A673 (cell line): ENCODE measurements around the gene PTGIS. TPM values are rescaled to one million over a fixed set of nuclear protein-coding genes. Genes with fewer than 3 reads are reported as not detected.

ENCODE experiments used
- BruUV-seq: library from RNA; stranded (reverse); fragments of 400-500 nt; replicated peaks from 2 replicates; lab custom pipeline; 2021; lab: Mats Ljungman, UMichigan
- CTCF ChIA-PET: fragments of 300-600 bp; sonication (Branson Sonifier 250); formaldehyde crosslinking; loops from one replicate; lab custom pipeline; 2022; ENCODE audit warnings: antibody characterized with exemption; lab: Charles Lee
- POLR2A ChIA-PET: fragments of 300-600 bp; sonication (Branson Sonifier 250); formaldehyde crosslinking; loops from one replicate; lab custom pipeline; 2022; ENCODE audit warnings: antibody characterized with exemption; ENCODE audit not compliant: low non-redundant PET; lab: Charles Lee
- DNase-seq: peaks from one replicate; pipeline ENCODE4 v3.0.0-alpha.2; 2015; ENCODE audit warnings: low spot score
- H3K27ac ChIP-seq: fragments of 200-600 bp; sonication (generic); 2 replicates; pipeline ENCODE4 v1.5.1; 2016; ENCODE audit warnings: mixed run types, low read depth, mild to moderate bottlenecking, mixed read lengths, antibody characterized with exemption, low read length; ENCODE audit not compliant: poor library complexity, severe bottlenecking
- H3K27me3 ChIP-seq: fragments of 200-600 bp; sonication (generic); replicated peaks from 2 replicates; pipeline ENCODE4 v1.6.1; 2017; ENCODE audit warnings: mixed run types, low read depth, mild to moderate bottlenecking, mixed read lengths, antibody characterized with exemption, low read length; ENCODE audit not compliant: insufficient read depth, poor library complexity
- H3K36me3 ChIP-seq: fragments of 200-600 bp; sonication (generic); 2 replicates; pipeline ENCODE4 v1.6.1; 2016; ENCODE audit warnings: mixed run types, mild to moderate bottlenecking, mixed read lengths, antibody characterized with exemption, low read length; ENCODE audit not compliant: insufficient read depth, poor library complexity, severe bottlenecking
- H3K4me1 ChIP-seq: fragments of 200-600 bp; sonication (generic); 2 replicates; pipeline ENCODE4 v1.6.1; 2017; ENCODE audit warnings: mixed run types, mild to moderate bottlenecking, mixed read lengths, antibody characterized with exemption, low read length; ENCODE audit not compliant: insufficient read depth, poor library complexity, severe bottlenecking
- H3K4me3 ChIP-seq: fragments of 200-600 bp; sonication (generic); 2 replicates; pipeline ENCODE4 v1.5.1; 2016; ENCODE audit warnings: low read depth, mixed run types, mild to moderate bottlenecking, mixed read lengths, low read length; ENCODE audit not compliant: poor library complexity, severe bottlenecking
- H3K9me3 ChIP-seq: fragments of 200-600 bp; sonication (generic); 2 replicates; pipeline ENCODE4 v1.6.1; 2016; ENCODE audit warnings: mixed run types, low read depth, mild to moderate bottlenecking, mixed read lengths, antibody characterized with exemption, low read length; ENCODE audit not compliant: poor library complexity, severe bottlenecking
- EZH2 ChIP-seq: fragments of 200-600 bp; sonication (generic); IDR thresholded peaks from 2 replicates; pipeline ENCODE4 v1.6.1; 2017; ENCODE audit warnings: borderline replicate concordance, low read depth, mild to moderate bottlenecking, mixed read lengths, antibody characterized with exemption, low read length; ENCODE audit not compliant: poor library complexity, severe bottlenecking
- intact Hi-C: fragments of 100-400 bp; cut with micrococcal nuclease; formaldehyde crosslinking; loops from one replicate; pipeline ENCODE4 v1.10.0; 2022; ENCODE audit not compliant: unreplicated experiment
- total RNA-seq: library from RNA; stranded (reverse); gene quantifications from 2 replicates; pipeline ENCODE4 v1.2.3, GENCODE V29; 2021
- TF ChIP-seq, protein P1 (sequence below): fragments of 300-800, 200-600 bp; sonication (generic); conservative IDR thresholded peaks from 2 replicates; pipeline ENCODE4 v1.5.1; 2017; ENCODE audit warnings: low read depth, mild to moderate bottlenecking, antibody characterized with exemption, low read length, moderate library complexity, mixed read lengths

PTGIS gene
- total RNA-seq, 1 experiment from 2014 or later: not detected

DNA sequence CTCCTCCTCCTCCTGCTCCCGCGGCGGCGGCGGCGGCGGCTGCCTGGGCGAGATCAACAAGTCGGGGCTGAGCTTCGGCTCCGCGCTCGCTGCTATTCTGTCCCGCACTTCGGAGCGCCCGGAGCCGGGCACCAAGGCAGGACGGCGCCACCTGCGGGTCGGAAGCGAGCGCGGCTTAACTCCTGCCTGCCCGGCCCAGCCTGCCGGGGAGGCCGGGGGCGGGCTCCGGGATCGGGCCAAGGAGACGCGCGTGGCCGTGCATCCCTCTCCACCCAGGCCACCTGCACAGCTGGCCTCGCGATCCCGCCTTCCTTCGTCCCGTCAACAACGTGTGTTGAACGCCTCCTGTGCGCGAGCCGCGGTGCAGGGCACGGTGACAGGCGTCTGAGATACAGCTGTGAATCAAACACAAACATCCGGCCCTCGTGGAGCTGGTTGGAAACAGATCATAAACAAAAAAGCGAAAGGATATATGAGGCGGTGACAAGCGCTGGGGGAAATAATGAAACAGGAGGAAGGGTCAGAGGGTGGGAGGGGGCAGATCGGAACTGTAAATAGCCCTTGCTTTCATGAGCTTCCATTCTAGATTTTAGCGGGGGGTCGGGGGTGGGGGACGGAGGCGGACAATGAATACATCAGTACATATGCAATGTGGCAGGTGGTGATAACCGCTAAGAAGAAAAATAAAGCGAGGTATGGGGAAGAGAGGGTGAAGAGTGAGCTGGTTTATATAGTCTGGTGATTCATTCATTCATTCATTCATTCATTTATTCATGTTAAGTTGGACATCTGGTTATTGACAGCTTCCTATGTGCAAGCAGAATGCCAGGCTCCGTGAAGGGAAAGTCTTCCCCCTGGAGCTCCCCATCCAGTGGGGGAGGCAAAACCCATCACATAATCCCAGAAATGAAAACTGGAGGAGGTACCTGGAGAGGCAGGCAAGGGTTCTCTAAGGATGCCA is 83.5 kb downstream of the PTGIS start:
- Histone ChIP-seq H3K27ac (no peak overlapping the region), H3K4me3 (peak overlapping the region; percentile 33), H3K36me3 (no peaks in the 10 kb centered on the region), H3K27me3 (peaks cover 74% of the 10 kb centered on the region), H3K4me1 (no peaks in the 10 kb centered on the region), H3K9me3 (no peaks in the 10 kb centered on the region)
- TF ChIP-seq, protein P1, sequence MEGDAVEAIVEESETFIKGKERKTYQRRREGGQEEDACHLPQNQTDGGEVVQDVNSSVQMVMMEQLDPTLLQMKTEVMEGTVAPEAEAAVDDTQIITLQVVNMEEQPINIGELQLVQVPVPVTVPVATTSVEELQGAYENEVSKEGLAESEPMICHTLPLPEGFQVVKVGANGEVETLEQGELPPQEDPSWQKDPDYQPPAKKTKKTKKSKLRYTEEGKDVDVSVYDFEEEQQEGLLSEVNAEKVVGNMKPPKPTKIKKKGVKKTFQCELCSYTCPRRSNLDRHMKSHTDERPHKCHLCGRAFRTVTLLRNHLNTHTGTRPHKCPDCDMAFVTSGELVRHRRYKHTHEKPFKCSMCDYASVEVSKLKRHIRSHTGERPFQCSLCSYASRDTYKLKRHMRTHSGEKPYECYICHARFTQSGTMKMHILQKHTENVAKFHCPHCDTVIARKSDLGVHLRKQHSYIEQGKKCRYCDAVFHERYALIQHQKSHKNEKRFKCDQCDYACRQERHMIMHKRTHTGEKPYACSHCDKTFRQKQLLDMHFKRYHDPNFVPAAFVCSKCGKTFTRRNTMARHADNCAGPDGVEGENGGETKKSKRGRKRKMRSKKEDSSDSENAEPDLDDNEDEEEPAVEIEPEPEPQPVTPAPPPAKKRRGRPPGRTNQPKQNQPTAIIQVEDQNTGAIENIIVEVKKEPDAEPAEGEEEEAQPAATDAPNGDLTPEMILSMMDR: peak; percentile 85
- TF ChIP-seq EZH2: no peak
- intact Hi-C loops: loop anchor here (1.0 kb wide), 1 partner anchor 150 kb away; no protein-coding TSS in a partner anchor
- BruUV-seq: no TSS peak
- CTCF ChIA-PET: interaction anchor here (0.7 to 2.9 kb wide), 10 partner anchors 9 to 460 kb away, joined by 3 to 28 read pairs (median 5); no protein-coding TSS in a partner anchor
- POLR2A ChIA-PET: no interaction called here
- peak; percentile 86 for DNase-seq

DNA sequence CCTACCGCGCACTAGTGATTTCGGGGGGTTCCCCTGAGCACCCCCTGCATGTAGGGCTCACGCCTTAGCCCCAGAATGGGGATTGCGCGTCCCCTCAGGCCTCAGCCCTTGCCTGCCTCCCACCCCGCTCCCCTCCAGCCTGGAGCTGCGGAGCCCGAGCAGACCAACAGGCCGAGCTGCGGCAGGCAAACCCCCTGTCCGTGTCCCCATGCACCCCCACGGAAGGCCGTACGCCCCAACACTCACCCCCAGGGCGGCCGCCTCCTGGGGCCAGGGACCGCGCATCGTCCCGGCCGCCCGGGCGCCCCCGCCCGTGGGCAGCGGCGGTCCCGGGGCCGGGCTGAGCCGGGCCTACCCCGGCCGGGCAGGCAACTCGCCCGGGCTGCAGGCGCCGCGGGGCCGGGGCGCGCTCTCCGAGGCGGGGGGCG is 84.2 kb downstream of the PTGIS start:
- Histone ChIP-seq H3K27me3 (peaks cover 71% of the 10 kb centered on the region), H3K4me1 (no peaks in the 10 kb centered on the region), H3K4me3 (peak overlapping the region; percentile 25), H3K36me3 (no peaks in the 10 kb centered on the region), H3K27ac (no peak overlapping the region), H3K9me3 (no peaks in the 10 kb centered on the region)
- BruUV-seq: no TSS peak
- TF ChIP-seq EZH2: no peak
- TF ChIP-seq, protein P1: no peak
- no peak for DNase-seq
- ChIA-PET POLR2A (no interaction called here), CTCF (interaction anchor here (0.7 to 2.9 kb wide), 11 partner anchors 9 to 461 kb away, joined by 3 to 28 read pairs (median 5); no protein-coding TSS in a partner anchor)
- intact Hi-C loops: loop anchor here (1.0 kb wide), 1 partner anchor 149 kb away; no protein-coding TSS in a partner anchor

DNA sequence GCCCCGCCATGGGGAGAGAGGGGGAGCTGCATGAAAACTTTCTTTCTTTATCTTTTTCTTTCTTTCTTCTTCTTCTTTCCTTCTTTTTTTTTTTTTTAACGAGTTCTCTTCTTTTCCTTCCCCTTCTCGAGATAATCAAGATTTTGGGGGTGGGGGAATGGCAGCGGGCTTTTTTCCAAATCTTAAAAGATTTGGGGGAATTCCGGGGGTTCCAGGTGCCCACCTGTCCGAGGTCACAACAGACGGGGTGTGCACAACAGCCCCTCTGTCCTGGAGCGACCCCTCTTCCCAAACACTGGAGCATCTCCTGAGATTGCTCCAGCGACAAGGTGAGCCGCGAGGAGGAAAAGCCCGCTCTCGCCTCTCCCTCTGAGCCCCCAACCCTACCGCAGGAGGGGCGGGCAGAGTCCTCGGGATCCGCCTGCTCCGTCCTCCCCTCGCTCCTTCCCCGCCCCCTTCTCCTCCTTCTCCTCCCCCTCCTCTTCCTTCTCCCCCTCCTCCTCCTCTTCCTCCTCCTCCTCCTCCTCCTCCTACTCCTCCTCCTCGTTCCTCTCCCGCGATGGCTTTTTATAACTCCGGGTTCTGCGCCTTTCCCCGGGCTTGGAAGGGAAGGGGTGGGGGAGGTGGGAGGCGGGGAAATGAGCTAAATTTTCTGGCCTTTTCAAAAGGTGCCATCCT is 84.8 kb downstream of the PTGIS start:
- no peak for TF ChIP-seq EZH2
- TF ChIP-seq, protein P1: no peak
- Histone ChIP-seq H3K9me3 (no peaks in the 10 kb centered on the region), H3K4me3 (no peak overlapping the region), H3K27me3 (peaks cover 66% of the 10 kb centered on the region), H3K36me3 (no peaks in the 10 kb centered on the region), H3K4me1 (no peaks in the 10 kb centered on the region), H3K27ac (no peak overlapping the region)
- DNase-seq: peak; percentile 3
- intact Hi-C loops: no loop called here
- no TSS peak for BruUV-seq
- ChIA-PET POLR2A (no interaction called here), CTCF (interaction anchor here (0.7 to 2.9 kb wide), 4 partner anchors 98 to 149 kb away, joined by 3 to 28 read pairs (median 14); no protein-coding TSS in a partner anchor)
